ENCODE results near the gene PRKCB.

The PRKCB gene

GRCh38 chr16:24152826-24153225 is 317.0 kb downstream of the PRKCB start:
- no peaks in the 10 kb centered on the region for H3K36me3 ChIP-seq (ENCODE audit: low read depth)
- no peak for ATAC-seq (ENCODE audit: low read depth)
- H3K27ac ChIP-seq (ENCODE audit: poor library complexity, severe bottlenecking): no peak overlapping the region
- no peaks in the 10 kb centered on the region for H3K4me1 ChIP-seq (ENCODE audit: insufficient read depth, poor library complexity, severe bottlenecking)
- H3K9me3 ChIP-seq (ENCODE audit: severe bottlenecking): no peaks in the 10 kb centered on the region
- H3K27me3 ChIP-seq (ENCODE audit: insufficient read depth, poor library complexity, severe bottlenecking): no peaks in the 10 kb centered on the region
- TF ChIP-seq CTCF (IDR thresholded peaks at IDR 0.05; ENCODE audit: poor library complexity, severe bottlenecking): no peak
- H3K4me3 ChIP-seq (ENCODE audit: severe bottlenecking): no peak overlapping the region
- no peak for DNase-seq (ENCODE audit: low spot score)

DNA sequence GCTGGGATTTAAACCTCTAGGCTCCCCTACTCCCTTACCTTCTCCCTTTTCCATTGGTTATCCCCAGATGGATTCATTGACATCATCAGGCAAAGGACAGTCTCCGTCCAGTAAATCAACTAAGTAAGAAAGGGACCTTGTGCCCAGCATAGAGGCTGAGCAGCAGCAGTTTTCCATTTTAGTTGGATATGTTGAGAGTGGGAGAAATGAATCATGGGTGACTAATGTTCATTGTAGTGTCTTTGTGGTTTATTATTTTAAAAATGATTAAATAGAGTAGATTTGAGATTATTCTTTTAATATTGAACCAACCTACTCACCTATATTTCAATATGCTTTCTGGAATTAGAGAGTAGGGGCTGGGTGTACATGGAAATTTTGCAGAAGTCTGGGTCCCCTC is 321.0 kb downstream of the PRKCB start:
- DNase-seq (ENCODE audit: low spot score) (no peak), ATAC-seq (ENCODE audit: low read depth) (no peak)
- H3K36me3 ChIP-seq (ENCODE audit: low read depth): no peaks in the 10 kb centered on the region
- H3K9me3 ChIP-seq (ENCODE audit: severe bottlenecking): no peaks in the 10 kb centered on the region
- H3K27ac ChIP-seq (ENCODE audit: poor library complexity, severe bottlenecking): no peak overlapping the region
- no peak for TF ChIP-seq CTCF (IDR thresholded peaks at IDR 0.05; ENCODE audit: poor library complexity, severe bottlenecking)
- H3K27me3 ChIP-seq (ENCODE audit: insufficient read depth, poor library complexity, severe bottlenecking): no peaks in the 10 kb centered on the region
- H3K4me3 ChIP-seq (ENCODE audit: severe bottlenecking): no peak overlapping the region
- H3K4me1 ChIP-seq (ENCODE audit: insufficient read depth, poor library complexity, severe bottlenecking): no peaks in the 10 kb centered on the region

- Histone ChIP-seq H3K4me3 (ENCODE audit: severe bottlenecking) (no peak overlapping the region), H3K9me3 (ENCODE audit: severe bottlenecking) (no peaks in the 10 kb centered on the region), H3K27me3 (ENCODE audit: insufficient read depth, poor library complexity, severe bottlenecking) (no peaks in the 10 kb centered on the region), H3K36me3 (ENCODE audit: low read depth) (no peaks in the 10 kb centered on the region), H3K4me1 (ENCODE audit: insufficient read depth, poor library complexity, severe bottlenecking) (no peaks in the 10 kb centered on the region), H3K27ac (ENCODE audit: poor library complexity, severe bottlenecking) (no peak overlapping the region)
- no peak for DNase-seq (ENCODE audit: low spot score)
- no peak for TF ChIP-seq CTCF (IDR thresholded peaks at IDR 0.05; ENCODE audit: poor library complexity, severe bottlenecking)
- ATAC-seq (ENCODE audit: low read depth): no peak
Measured at GRCh38 chr16:24163935-24164334, 328.2 kb downstream of the PRKCB start.

GRCh38 chr16:24164416-24164815 is 328.6 kb downstream of the PRKCB start:
- Histone ChIP-seq H3K27ac (ENCODE audit: poor library complexity, severe bottlenecking) (no peak overlapping the region), H3K9me3 (ENCODE audit: severe bottlenecking) (no peaks in the 10 kb centered on the region), H3K27me3 (ENCODE audit: insufficient read depth, poor library complexity, severe bottlenecking) (no peaks in the 10 kb centered on the region), H3K4me1 (ENCODE audit: insufficient read depth, poor library complexity, severe bottlenecking) (no peaks in the 10 kb centered on the region), H3K36me3 (ENCODE audit: low read depth) (no peaks in the 10 kb centered on the region), H3K4me3 (ENCODE audit: severe bottlenecking) (no peak overlapping the region)
- no peak for TF ChIP-seq CTCF (IDR thresholded peaks at IDR 0.05; ENCODE audit: poor library complexity, severe bottlenecking)
- ATAC-seq (ENCODE audit: low read depth): no peak
- no peak for DNase-seq (ENCODE audit: low spot score)

DNA sequence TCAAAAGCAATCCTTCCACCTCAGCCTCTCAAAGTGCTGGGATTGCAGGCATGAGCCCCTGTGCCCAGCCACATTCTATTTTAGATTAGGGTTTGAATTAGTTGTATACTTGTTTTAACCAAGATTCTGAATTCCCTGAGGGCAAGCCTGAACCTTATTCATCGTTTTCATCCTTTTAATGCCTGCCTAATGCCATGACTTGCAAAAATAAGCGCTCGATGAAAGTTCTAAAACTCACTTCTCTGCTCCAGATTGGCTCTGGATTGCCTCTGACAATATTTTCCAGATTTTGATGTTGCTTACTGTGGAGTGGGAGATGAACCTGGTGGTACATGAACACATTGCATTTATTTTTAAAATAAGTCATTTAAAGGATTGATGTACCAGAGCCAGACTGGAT is 329.5 kb downstream of the PRKCB start:
- no peaks in the 10 kb centered on the region for H3K36me3 ChIP-seq (ENCODE audit: low read depth)
- no peak for TF ChIP-seq CTCF (IDR thresholded peaks at IDR 0.05; ENCODE audit: poor library complexity, severe bottlenecking)
- no peak for ATAC-seq (ENCODE audit: low read depth)

More for the DNA sequence above, 329.5 kb downstream of the PRKCB start:
- Histone ChIP-seq H3K4me3 (ENCODE audit: severe bottlenecking) (no peak overlapping the region), H3K27me3 (ENCODE audit: insufficient read depth, poor library complexity, severe bottlenecking) (no peaks in the 10 kb centered on the region), H3K9me3 (ENCODE audit: severe bottlenecking) (no peaks in the 10 kb centered on the region), H3K27ac (ENCODE audit: poor library complexity, severe bottlenecking) (no peak overlapping the region), H3K4me1 (ENCODE audit: insufficient read depth, poor library complexity, severe bottlenecking) (no peaks in the 10 kb centered on the region)
- DNase-seq (ENCODE audit: low spot score): no peak

All from RWPE2 (cell line).